H1 (cell line): Measurements from ENCODE around the gene P2RX7. TPM values are rescaled to one million over a fixed set of nuclear protein-coding genes. Genes with fewer than 3 reads are reported as not detected.

Experiments
- CTCF ChIA-PET: fragments of 300-600 bp; sonication (Branson Sonifier 250); formaldehyde crosslinking; loops from one replicate; lab custom pipeline; 2021; ENCODE audit not compliant: partially characterized antibody; lab: Charles Lee
- POLR2A ChIA-PET: fragments of 300-600 bp; sonication (Branson Sonifier 250); formaldehyde crosslinking; loops from one replicate; lab custom pipeline; 2021; ENCODE audit warnings: inconsistent platforms; ENCODE audit not compliant: partially characterized antibody; lab: Charles Lee
- DNase-seq, 2 experiments: peaks; one replicate each; pipeline versions ENCODE4 v3.0.0 to v3.0.0-alpha.2; 2010 to 2022; ENCODE audit warnings: low spot score in 2 of 2, low read depth in 1 of 2, mixed read lengths in 1 of 2
- FAIRE-seq: peaks from 2 replicates; lab custom pipeline; 2011; peaks lifted over from hg19 to GRCh38; lab: Jason Lieb, UNC
- H2AFZ ChIP-seq: 2 replicates; pipeline ENCODE4 v1.8.1; 2012; ENCODE audit warnings: low read length, inconsistent platforms
- H2AK5ac ChIP-seq: 2 replicates; pipeline ENCODE4 v1.6.1; 2013; ENCODE audit warnings: low read depth, low read length
- H2BK120ac ChIP-seq: replicated peaks from 2 replicates; pipeline ENCODE3; 2013; ENCODE audit warnings: low read depth, low read length, inconsistent platforms
- H2BK12ac ChIP-seq: 2 replicates; pipeline ENCODE4 v1.6.1; 2013; ENCODE audit warnings: low read depth, low read length
- H2BK15ac ChIP-seq: 2 replicates; pipeline ENCODE4 v1.6.1; 2013; ENCODE audit warnings: low read length
- H2BK20ac ChIP-seq: 2 replicates; pipeline ENCODE4 v1.6.1; 2013; ENCODE audit warnings: low read length
- H2BK5ac ChIP-seq: 2 replicates; pipeline ENCODE4 v1.6.1; 2013; ENCODE audit warnings: low read depth, low read length
- H3K14ac ChIP-seq: 2 replicates; pipeline ENCODE4 v1.6.1; 2013; ENCODE audit warnings: inconsistent platforms; ENCODE audit not compliant: insufficient read length
- H3K18ac ChIP-seq: 2 replicates; pipeline ENCODE4 v1.6.1; 2013; ENCODE audit warnings: low read length; ENCODE audit errors: extremely low read depth
- H3K23ac ChIP-seq: 2 replicates; pipeline ENCODE4 v1.6.1; 2013; ENCODE audit warnings: inconsistent platforms; ENCODE audit not compliant: insufficient read length
- H3K23me2 ChIP-seq: 2 replicates; pipeline ENCODE4 v1.6.1; 2013; ENCODE audit warnings: low read depth, low read length
- H3K27ac ChIP-seq: 2 replicates; pipeline ENCODE4 v1.6.1; 2011; ENCODE audit warnings: low read depth, low read length, inconsistent platforms
- H3K27me3 ChIP-seq, 4 experiments: replicated peaks in 1 of 4; 1 replicate in 1 of 4; 2 replicates in 3 of 4; pipeline versions ENCODE4 v1.6.1 to v1.8.1; 2011 to 2013; ENCODE audit warnings: low read length in 3 of 4, mild to moderate bottlenecking in 3 of 4, inconsistent platforms in 2 of 4, mixed read lengths in 2 of 4, moderate library complexity in 1 of 4; ENCODE audit not compliant: control insufficient read depth in 3 of 4, insufficient read depth in 3 of 4; ENCODE audit errors: extremely low read depth in 1 of 4
- H3K36me3 ChIP-seq, 4 experiments: 2 replicates each; pipeline versions ENCODE4 v1.6.1 to v1.8.1; 2011 to 2013; ENCODE audit warnings: mild to moderate bottlenecking in 4 of 4, low read length in 3 of 4, moderate library complexity in 2 of 4, control low read depth in 1 of 4, inconsistent platforms in 1 of 4; ENCODE audit not compliant: insufficient read depth in 4 of 4, control insufficient read depth in 2 of 4
- H3K4ac ChIP-seq: replicated peaks from 2 replicates; pipeline ENCODE3; 2013; ENCODE audit warnings: low read length, low read depth, mixed read lengths, inconsistent platforms; ENCODE audit not compliant: insufficient read length
- H3K4me1 ChIP-seq, 4 experiments: replicated peaks in 1 of 4; 1 replicate in 1 of 4; 2 replicates in 3 of 4; pipeline versions ENCODE4 v1.6.1 to v1.8.1; 2011 to 2013; ENCODE audit warnings: low read length in 3 of 4, inconsistent platforms in 2 of 4, mixed read lengths in 1 of 4; ENCODE audit not compliant: insufficient read depth in 4 of 4, control insufficient read depth in 3 of 4
- H3K4me2 ChIP-seq, 2 experiments: 2 replicates each; pipeline versions ENCODE4 v1.6.1 to v1.8.1; 2011 to 2013; ENCODE audit warnings: low read depth in 2 of 2, low read length in 2 of 2, control low read depth in 1 of 2, inconsistent platforms in 1 of 2, mild to moderate bottlenecking in 1 of 2; ENCODE audit not compliant: insufficient read depth in 1 of 2
- H3K4me3 ChIP-seq, 4 experiments: fragments of 200-600, 300-600 bp in 1 of 4; sonication (generic), shearing (Covaris generic), sonication (Bioruptor Twin) in 1 of 4; 2 replicates each; pipeline versions ENCODE4 v1.5.1 to v1.8.1; 2011 to 2016; ENCODE audit warnings: low read length in 4 of 4, low read depth in 3 of 4, control low read depth in 2 of 4, inconsistent platforms in 2 of 4, mild to moderate bottlenecking in 2 of 4, mixed read lengths in 1 of 4, moderate library complexity in 1 of 4; ENCODE audit not compliant: insufficient read depth in 2 of 4; ENCODE audit errors: extremely low read depth in 1 of 4
- H3K56ac ChIP-seq: replicated peaks from 2 replicates; pipeline ENCODE3; 2013; ENCODE audit warnings: low read depth, mild to moderate bottlenecking, mixed read lengths, low read length, inconsistent platforms; ENCODE audit not compliant: insufficient read length
- H3K79me1 ChIP-seq: 2 replicates; pipeline ENCODE4 v1.6.1; 2013; ENCODE audit warnings: low read depth, low read length, control low read depth
- H3K79me2 ChIP-seq, 2 experiments: 2 replicates each; pipeline versions ENCODE4 v1.6.1 to v1.8.1; 2012 to 2013; ENCODE audit warnings: low read length in 2 of 2, mild to moderate bottlenecking in 2 of 2, inconsistent platforms in 1 of 2; ENCODE audit not compliant: insufficient read depth in 2 of 2, control insufficient read depth in 1 of 2
- H3K9ac ChIP-seq, 4 experiments: replicated peaks in 1 of 4; 1 replicate in 1 of 4; 2 replicates in 3 of 4; pipeline versions ENCODE4 v1.6.1 to v1.8.1; 2011 to 2013; ENCODE audit warnings: low read depth in 3 of 4, low read length in 3 of 4, control low read depth in 2 of 4, mild to moderate bottlenecking in 2 of 4, moderate library complexity in 2 of 4, inconsistent platforms in 1 of 4; ENCODE audit errors: extremely low read depth in 1 of 4
- H3K9me3 ChIP-seq, 2 experiments: 2 replicates each; pipeline versions ENCODE4 v1.6.1 to v1.8.1; 2012 to 2013; ENCODE audit warnings: mild to moderate bottlenecking in 2 of 2, moderate library complexity in 2 of 2, control low read depth in 1 of 2, inconsistent platforms in 1 of 2, low read depth in 1 of 2, low read length in 1 of 2, mixed read lengths in 1 of 2; ENCODE audit not compliant: insufficient read depth in 2 of 2
- H4K20me1 ChIP-seq, 2 experiments: replicated peaks in 1 of 2; 2 replicates each; pipeline versions ENCODE3 to v1.8.1; 2011 to 2013; ENCODE audit warnings: inconsistent platforms in 2 of 2, low read length in 2 of 2, mild to moderate bottlenecking in 1 of 2; ENCODE audit not compliant: insufficient read depth in 2 of 2, control insufficient read depth in 1 of 2
- H4K5ac ChIP-seq: 2 replicates; pipeline ENCODE4 v1.6.1; 2013; ENCODE audit warnings: low read length, low read depth, mixed read lengths, inconsistent platforms; ENCODE audit not compliant: insufficient read length
- H4K8ac ChIP-seq: 2 replicates; pipeline ENCODE4 v1.8.0; 2013; ENCODE audit warnings: mild to moderate bottlenecking, moderate library complexity, low read length, inconsistent platforms; ENCODE audit not compliant: insufficient read depth; ENCODE audit errors: extremely low read depth
- H4K91ac ChIP-seq: replicated peaks from 2 replicates; pipeline ENCODE3; 2013; ENCODE audit warnings: low read length, mixed read lengths, inconsistent platforms; ENCODE audit not compliant: insufficient read length
- ASH2L ChIP-seq: fragments of 200-600, 300-600 bp; sonication (generic); IDR thresholded peaks from one replicate; pipeline ENCODE4 v1.7.1; 2017; ENCODE audit warnings: low read length
- BACH1 ChIP-seq: IDR thresholded peaks from 2 replicates; pipeline ENCODE4 v1.6.1; 2012; ENCODE audit warnings: low read length, improper control_type of control experiment
- CTBP2 ChIP-seq: IDR thresholded peaks from 2 replicates; pipeline ENCODE4 v1.7.0; 2011; ENCODE audit warnings: borderline replicate concordance, mild to moderate bottlenecking, moderate library complexity, mixed read lengths, low read length; ENCODE audit not compliant: insufficient read depth, insufficient read length
- EP300 ChIP-seq, 2 experiments: IDR thresholded peaks; 1 replicate in 1 of 2; 2 replicates in 1 of 2; pipeline ENCODE4 v1.6.1; 2011 to 2012; ENCODE audit warnings: low read depth in 2 of 2, low read length in 2 of 2, mild to moderate bottlenecking in 2 of 2, borderline replicate concordance in 1 of 2, inconsistent platforms in 1 of 2, moderate library complexity in 1 of 2
- EZH2 ChIP-seq: fragments of 200-600 bp; sonication (generic); IDR thresholded peaks from 2 replicates; pipeline ENCODE4 v1.7.1; 2012; ENCODE audit warnings: low read depth, mild to moderate bottlenecking, moderate library complexity, low read length, inconsistent platforms; ENCODE audit not compliant: severe bottlenecking
- HDAC6 ChIP-seq: IDR thresholded peaks from one replicate; pipeline ENCODE4 v1.7.1; 2012; ENCODE audit warnings: low read depth, mild to moderate bottlenecking, inconsistent platforms, low read length, moderate library complexity
- JUND ChIP-seq: IDR thresholded peaks from 2 replicates; pipeline ENCODE4 v1.6.1; 2011; ENCODE audit warnings: mild to moderate bottlenecking, improper control_type of control experiment, low read length
- MAFK ChIP-seq: IDR thresholded peaks from 2 replicates; pipeline ENCODE4 v1.6.1; 2012; ENCODE audit warnings: low read depth, mild to moderate bottlenecking, improper control_type of control experiment, low read length
- NRF1 ChIP-seq: IDR thresholded peaks from 2 replicates; pipeline ENCODE4 v1.6.1; 2011; ENCODE audit warnings: mild to moderate bottlenecking, low read depth, low read length, improper control_type of control experiment
- SIRT6 ChIP-seq: IDR thresholded peaks from one replicate; pipeline ENCODE4 v1.7.1; 2012; ENCODE audit warnings: low read length, inconsistent platforms
- SRF ChIP-seq: IDR thresholded peaks from 2 replicates; pipeline ENCODE4 v1.6.1; 2011; ENCODE audit warnings: mild to moderate bottlenecking, low read depth, low read length, moderate library complexity
- SUZ12 ChIP-seq: fragments of 200-600 bp; sonication (generic); IDR thresholded peaks from 2 replicates; pipeline ENCODE4 v1.6.1; 2012; ENCODE audit warnings: mild to moderate bottlenecking, inconsistent platforms, low read length, moderate library complexity, mixed read lengths
- TAF7 ChIP-seq: optimal IDR thresholded peaks from 2 replicates; pipeline ENCODE3; 2011; ENCODE audit warnings: low read depth, mild to moderate bottlenecking, inconsistent platforms, low read length, moderate library complexity, borderline replicate concordance
- YY1 ChIP-seq: IDR thresholded peaks from 2 replicates; pipeline ENCODE4 v1.6.1; 2011; ENCODE audit warnings: low read depth, mild to moderate bottlenecking, low read length
- WGBS, 2 experiments: shearing (Covaris generic) in 1 of 2; methylation state at CpG; one replicate each; pipeline versions ENCODE4 v1.1.6 to v1.1.7; 2013 to 2015; ENCODE audit warnings: low lambda C conversion rate in 2 of 2, mixed read lengths in 2 of 2, inconsistent platforms in 1 of 2, low coverage in 1 of 2, missing lambda C conversion rate in 1 of 2; ENCODE audit not compliant: insufficient replicate concordance in 2 of 2, insufficient coverage in 1 of 2, insufficient read length in 1 of 2; ENCODE audit errors: extremely low coverage in 1 of 2, missing lambda C conversion rate in 1 of 2; 5-methylcytosine and 5-hydroxymethylcytosine counted together
- polyA plus RNA-seq, 7 experiments: library from polyadenylated mRNA; depleted of rRNA in 3 of 7; stranded (reverse) in 5 of 7; unstranded in 2 of 7; fragments of >200 nt in 5 of 7; fragments of 200-250 nt in 2 of 7; gene quantifications; 1 replicate in 5 of 7; 2 replicates in 1 of 7; 4 replicates in 1 of 7; pipeline versions ENCODE4 v1.2.1 to v1.2.3, GENCODE V29; 2011 to 2013; ENCODE audit warnings: missing spikeins in 2 of 7, mixed read lengths in 2 of 7
- total RNA-seq: library from RNA; stranded (reverse); fragmentation: NEBNext Ultra II Directional; extraction: Animal tissue kit (Norgen Biotek cat#: 25700); gene quantifications from 2 replicates; pipeline ENCODE4 v1.2.1, GENCODE V29; 2021

P2RX7 gene
- total and polyA plus RNA-seq, 2 of the 8 experiments (the other 6 are each of a cell fraction or from before 2014, with no cell fraction given) = 0.38 to 0.56 TPM

DNA sequence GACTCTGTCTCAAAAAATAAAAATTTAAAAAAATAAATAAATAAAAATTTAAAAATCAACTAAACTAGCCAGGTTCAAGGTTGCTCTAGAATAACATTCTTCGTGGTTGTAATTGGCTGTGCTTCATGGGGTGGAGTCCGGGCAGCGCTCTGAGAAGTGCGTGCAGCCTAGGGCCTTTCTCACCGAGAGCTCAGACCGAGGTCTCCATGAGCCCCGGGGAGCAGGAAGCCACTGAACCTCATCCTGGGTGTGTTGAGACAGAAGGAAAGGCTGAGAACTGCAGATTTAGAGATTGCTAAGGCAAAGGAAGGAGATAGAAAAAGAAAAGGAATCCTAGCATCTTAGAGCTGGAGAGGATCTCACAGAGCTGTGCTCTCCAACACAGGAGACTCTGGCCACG lies 91.9 kb downstream of the P2RX7 start:
- TF ChIP-seq MAFK (no peak), CTBP2 (no peak), BACH1 (no peak), NRF1 (no peak), EP300 (IDR thresholded peaks at IDR 0.05; ENCODE audit: borderline replicate concordance in 1 of 2, low read depth in 2 of 2, low read length in 2 of 2) (no peak), EZH2 (no peak), SIRT6 (no peak), JUND (no peak), HDAC6 (no peak), TAF7 (no peak), ASH2L (no peak), SUZ12 (no peak), SRF (no peak), YY1 (no peak)
- Histone ChIP-seq H4K5ac (no peak overlapping the region), H2BK12ac (no peak overlapping the region), H3K27me3 (no peaks in the 10 kb centered on the region), H2BK20ac (no peak overlapping the region), H3K4me2 (no peak overlapping the region), H3K9ac (no peak overlapping the region), H2BK15ac (no peak overlapping the region), H3K14ac (no peak overlapping the region), H4K91ac (no peak overlapping the region), H4K8ac (no peak overlapping the region), H3K79me1 (no peaks in the 10 kb centered on the region), H3K4ac (no peak overlapping the region), H2AK5ac (no peak overlapping the region), H4K20me1 (no peaks in the 10 kb centered on the region), H3K27ac (no peak overlapping the region), H3K4me1 (no peaks in the 10 kb centered on the region), H2AFZ (no peak overlapping the region), H2BK5ac (no peak overlapping the region), H2BK120ac (no peak overlapping the region), H3K9me3 (no peaks in the 10 kb centered on the region), H3K56ac (no peak overlapping the region), H3K23ac (no peak overlapping the region), H3K23me2 (no peaks in the 10 kb centered on the region; the same call in 1 of the 2 replicates), H3K18ac (no peak overlapping the region; the same call in 1 of the 2 replicates), H3K4me3 (no peak overlapping the region), H3K79me2 (no peaks in the 10 kb centered on the region), H3K36me3 (no peaks in the 10 kb centered on the region)
- CTCF ChIA-PET = interaction anchor here (0.7 to 1.9 kb wide), 10 partner anchors 9 to 642 kb away, joined by 3 to 9 read pairs (median 4); no protein-coding TSS in a partner anchor
- POLR2A ChIA-PET = interaction anchor here (1.3 to 3.1 kb wide), 3 partner anchors 8 to 15 kb away, joined by 5 to 12 read pairs (median 6); no protein-coding TSS in a partner anchor
- 96% methylated on average over 8 of the region's 8 CpGs; no CpG with 5 or more reads in 1 of the 2 experiments for WGBS, 2 experiments
- DNase-seq (no peak), FAIRE-seq (no peak)
